Left ventricle myocardium inferior (tissue), 1 donor: ENCODE data around the gene TCF20. TPM values are rescaled to one million over a fixed set of nuclear protein-coding genes. Genes with fewer than 3 reads are reported as not detected.

ENCODE experiments used
- DNase-seq: peaks from one replicate; pipeline ENCODE4 v3.0.0-alpha.2; 2020
- H3K27ac ChIP-seq: fragments of 200-600 bp; replicated peaks from 2 replicates; pipeline ENCODE4 v1.8.0; 2021
- H3K27me3 ChIP-seq: fragments of 200-600 bp; 2 replicates; pipeline ENCODE4 v1.8.0; 2021; ENCODE audit warnings: low read depth
- H3K36me3 ChIP-seq: fragments of 200-600 bp; 2 replicates; pipeline ENCODE4 v1.8.0; 2021
- H3K4me1 ChIP-seq: fragments of 200-600 bp; 2 replicates; pipeline ENCODE4 v1.8.0; 2021
- H3K4me3 ChIP-seq: fragments of 200-600 bp; 2 replicates; pipeline ENCODE4 v1.8.0; 2021; ENCODE audit warnings: mild to moderate bottlenecking, moderate library complexity
- H3K9me3 ChIP-seq: fragments of 200-600 bp; replicated peaks from 2 replicates; pipeline ENCODE4 v1.8.0; 2021
- intact Hi-C: fragments of 100-400 bp; cut with micrococcal nuclease; formaldehyde crosslinking; loops from one replicate; pipeline ENCODE4 v1.11.0; 2022
- total RNA-seq: library from RNA; stranded (reverse); fragmentation: NEBNext Ultra II Directional; extraction: Animal tissue kit (Norgen Biotek cat#: 25700); gene quantifications from one replicate; pipeline ENCODE4 v1.2.1, GENCODE V29; 2021
- TF ChIP-seq, protein P1 (sequence below): fragments of 200-600 bp; IDR thresholded peaks from 2 replicates; pipeline ENCODE4 v1.8.0; 2021; ENCODE audit warnings: antibody characterized with exemption, mild to moderate bottlenecking, borderline replicate concordance
- donor health status: DM: no; HTN: yes; CAD: no; lungs with severe emphysema.

The TCF20 gene
- total RNA-seq, 1 donor from 2014 or later, result 17.2 TPM

DNA sequence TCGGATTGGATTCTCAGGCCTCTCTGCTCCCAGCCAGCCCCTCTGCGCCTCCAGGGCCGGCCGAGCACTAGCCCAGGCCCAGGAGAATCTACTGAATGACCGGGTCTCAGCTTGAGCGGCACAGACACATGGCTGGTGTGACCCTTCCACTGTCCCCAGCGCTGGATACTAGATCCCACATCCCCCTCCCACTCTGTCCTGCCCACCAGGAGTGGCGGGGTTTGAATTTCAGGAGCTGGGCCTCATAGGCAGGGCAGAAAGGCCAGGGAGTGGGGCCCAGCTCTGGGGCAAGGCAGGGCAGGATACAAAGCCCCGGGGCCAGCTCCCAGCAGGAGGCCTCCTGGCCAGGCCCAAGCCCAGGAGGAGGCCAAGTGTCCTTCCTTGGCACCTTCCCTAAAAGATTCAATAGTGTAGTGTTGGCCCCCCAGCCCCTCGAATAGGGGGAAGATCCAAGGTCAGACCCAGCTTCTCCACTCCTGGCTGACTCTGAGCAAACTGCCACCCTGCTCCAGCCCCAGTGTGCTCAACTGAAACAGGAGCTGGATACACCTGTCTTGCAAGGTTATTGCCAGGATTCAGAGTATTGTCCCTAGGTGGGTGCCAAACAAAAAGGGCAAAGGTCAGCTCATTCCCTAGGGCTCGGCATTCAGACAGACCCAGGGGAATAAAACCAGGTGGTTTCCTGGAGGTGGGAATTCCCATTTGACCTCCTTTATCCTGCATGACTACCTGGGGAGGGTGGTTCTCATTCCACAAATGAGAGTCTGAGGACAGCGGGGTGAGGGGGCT is 22.5 kb upstream of the TCF20 start:
- DNase-seq, result no peak
- H3K36me3 ChIP-seq, result no peaks in the 10 kb centered on the region

GRCh38 chr22:42291287-42291686 is 20.8 kb upstream of the TCF20 start:
- H3K27ac ChIP-seq, result no peak overlapping the region
- peaks cover 22% of the 10 kb centered on the region for H3K27me3 ChIP-seq
- H3K36me3 ChIP-seq, result no peaks in the 10 kb centered on the region
- DNase-seq, result no peak
- intact Hi-C loops, result no loop called here
- TF ChIP-seq, protein P1, sequence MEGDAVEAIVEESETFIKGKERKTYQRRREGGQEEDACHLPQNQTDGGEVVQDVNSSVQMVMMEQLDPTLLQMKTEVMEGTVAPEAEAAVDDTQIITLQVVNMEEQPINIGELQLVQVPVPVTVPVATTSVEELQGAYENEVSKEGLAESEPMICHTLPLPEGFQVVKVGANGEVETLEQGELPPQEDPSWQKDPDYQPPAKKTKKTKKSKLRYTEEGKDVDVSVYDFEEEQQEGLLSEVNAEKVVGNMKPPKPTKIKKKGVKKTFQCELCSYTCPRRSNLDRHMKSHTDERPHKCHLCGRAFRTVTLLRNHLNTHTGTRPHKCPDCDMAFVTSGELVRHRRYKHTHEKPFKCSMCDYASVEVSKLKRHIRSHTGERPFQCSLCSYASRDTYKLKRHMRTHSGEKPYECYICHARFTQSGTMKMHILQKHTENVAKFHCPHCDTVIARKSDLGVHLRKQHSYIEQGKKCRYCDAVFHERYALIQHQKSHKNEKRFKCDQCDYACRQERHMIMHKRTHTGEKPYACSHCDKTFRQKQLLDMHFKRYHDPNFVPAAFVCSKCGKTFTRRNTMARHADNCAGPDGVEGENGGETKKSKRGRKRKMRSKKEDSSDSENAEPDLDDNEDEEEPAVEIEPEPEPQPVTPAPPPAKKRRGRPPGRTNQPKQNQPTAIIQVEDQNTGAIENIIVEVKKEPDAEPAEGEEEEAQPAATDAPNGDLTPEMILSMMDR, result no peak
- no peaks in the 10 kb centered on the region for H3K9me3 ChIP-seq
- peaks cover 11% of the 10 kb centered on the region for H3K4me1 ChIP-seq
- H3K4me3 ChIP-seq, result no peak overlapping the region

More for the DNA sequence above, 22.5 kb upstream of the TCF20 start:
- Histone ChIP-seq H3K27me3 (peaks cover 12% of the 10 kb centered on the region), H3K27ac (no peak overlapping the region), H3K9me3 (no peaks in the 10 kb centered on the region), H3K4me1 (peaks cover 17% of the 10 kb centered on the region), H3K4me3 (no peak overlapping the region)
- TF ChIP-seq, protein P1, result no peak
- intact Hi-C loops, result no loop called here

GRCh38 chr22:42289671-42290541 is 19.5 kb upstream of the TCF20 start:
- TF ChIP-seq, protein P1, result no peak
- H3K9me3 ChIP-seq, result no peaks in the 10 kb centered on the region
- DNase-seq, result no peak
- no peak overlapping the region for H3K27ac ChIP-seq
- intact Hi-C loops, result no loop called here
- H3K4me3 ChIP-seq, result no peak overlapping the region
- H3K27me3 ChIP-seq, result peaks cover 36% of the 10 kb centered on the region
- no peaks in the 10 kb centered on the region for H3K36me3 ChIP-seq
- H3K4me1 ChIP-seq, result peaks cover 8% of the 10 kb centered on the region

DNA sequence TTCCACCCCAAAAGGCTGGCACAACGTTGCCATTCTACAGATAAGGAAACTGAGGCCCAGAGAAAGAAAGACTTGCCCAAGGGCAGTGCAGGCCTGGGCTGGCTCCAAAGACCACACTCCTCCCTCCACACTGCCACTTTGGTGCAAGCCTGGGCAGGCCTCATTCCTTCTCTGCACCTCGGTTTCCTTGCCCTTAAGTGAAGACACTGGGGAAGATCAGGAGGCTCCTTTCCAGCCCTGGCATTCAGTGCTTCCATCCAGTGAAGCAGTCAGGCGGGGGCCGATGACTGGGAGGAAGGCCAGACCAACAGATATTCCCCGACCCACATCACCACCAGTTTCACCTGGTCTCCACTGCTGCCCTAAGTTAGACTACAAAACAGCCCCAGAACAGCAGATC is 18.3 kb upstream of the TCF20 start:
- intact Hi-C loops, result no loop called here
- Histone ChIP-seq H3K27ac (no peak overlapping the region), H3K36me3 (no peaks in the 10 kb centered on the region), H3K9me3 (no peaks in the 10 kb centered on the region), H3K27me3 (peaks cover 47% of the 10 kb centered on the region), H3K4me1 (peaks cover 10% of the 10 kb centered on the region), H3K4me3 (no peak overlapping the region)
- DNase-seq, result no peak
- TF ChIP-seq, protein P1, result no peak

GRCh38 chr22:42287174-42287890 is 16.9 kb upstream of the TCF20 start:
- Histone ChIP-seq H3K27ac (no peak overlapping the region), H3K4me1 (peaks cover 20% of the 10 kb centered on the region), H3K27me3 (peaks cover 62% of the 10 kb centered on the region), H3K36me3 (no peaks in the 10 kb centered on the region), H3K9me3 (no peaks in the 10 kb centered on the region), H3K4me3 (no peak overlapping the region)
- TF ChIP-seq, protein P1, result no peak
- intact Hi-C loops, result no loop called here
- no peak for DNase-seq
